ENCODE data around the gene MLANA.

The MLANA gene

GRCh38 chr9:5918460-5918859, 27.8 kb downstream of the MLANA start:
- Histone ChIP-seq H3K27ac (ENCODE audit: poor library complexity, severe bottlenecking) (no peak overlapping the region), H3K4me1 (ENCODE audit: insufficient read depth, poor library complexity, severe bottlenecking) (no peaks in the 10 kb centered on the region), H3K36me3 (ENCODE audit: low read depth) (peaks cover 15% of the 10 kb centered on the region), H3K27me3 (ENCODE audit: insufficient read depth, poor library complexity, severe bottlenecking) (no peaks in the 10 kb centered on the region), H3K4me3 (ENCODE audit: severe bottlenecking) (no peak overlapping the region), H3K9me3 (ENCODE audit: severe bottlenecking) (no peaks in the 10 kb centered on the region)
- TF ChIP-seq CTCF (IDR thresholded peaks at IDR 0.05; ENCODE audit: poor library complexity, severe bottlenecking), result no peak
- DNase-seq (ENCODE audit: low spot score) (no peak), ATAC-seq (ENCODE audit: low read depth) (no peak)

- Histone ChIP-seq H3K4me1 (ENCODE audit: insufficient read depth, poor library complexity, severe bottlenecking) (no peaks in the 10 kb centered on the region), H3K27me3 (ENCODE audit: insufficient read depth, poor library complexity, severe bottlenecking) (no peaks in the 10 kb centered on the region), H3K27ac (ENCODE audit: poor library complexity, severe bottlenecking) (no peak overlapping the region), H3K9me3 (ENCODE audit: severe bottlenecking) (no peaks in the 10 kb centered on the region), H3K36me3 (ENCODE audit: low read depth) (peaks cover 29% of the 10 kb centered on the region), H3K4me3 (ENCODE audit: severe bottlenecking) (no peak overlapping the region)
- TF ChIP-seq CTCF (IDR thresholded peaks at IDR 0.05; ENCODE audit: poor library complexity, severe bottlenecking), result no peak
- DNase-seq (ENCODE audit: low spot score) (no peak), ATAC-seq (ENCODE audit: low read depth) (no peak)
These were observed 30.2 kb downstream of the MLANA start for GRCh38 chr9:5920860-5921328.

- no peak for DNase-seq (ENCODE audit: low spot score)
- TF ChIP-seq CTCF (IDR thresholded peaks at IDR 0.05; ENCODE audit: poor library complexity, severe bottlenecking), result no peak
- ATAC-seq (ENCODE audit: low read depth), result no peak
These were observed 31.5 kb downstream of the MLANA start for GRCh38 chr9:5922192-5922591.

GRCh38 chr9:5931657-5932056, 41.0 kb downstream of the MLANA start:
- Histone ChIP-seq H3K9me3 (ENCODE audit: severe bottlenecking) (no peaks in the 10 kb centered on the region), H3K4me3 (ENCODE audit: severe bottlenecking) (no peak overlapping the region), H3K4me1 (ENCODE audit: insufficient read depth, poor library complexity, severe bottlenecking) (no peaks in the 10 kb centered on the region), H3K27me3 (ENCODE audit: insufficient read depth, poor library complexity, severe bottlenecking) (no peaks in the 10 kb centered on the region), H3K36me3 (ENCODE audit: low read depth) (peaks cover 13% of the 10 kb centered on the region; the same call in 1 of the 2 replicates), H3K27ac (ENCODE audit: poor library complexity, severe bottlenecking) (no peak overlapping the region)
- DNase-seq (ENCODE audit: low spot score), result no peak
- no peak for ATAC-seq (ENCODE audit: low read depth)
- no peak for TF ChIP-seq CTCF (IDR thresholded peaks at IDR 0.05; ENCODE audit: poor library complexity, severe bottlenecking)

More at GRCh38 chr9:5922192-5922591, 31.5 kb downstream of the MLANA start:
- Histone ChIP-seq H3K27me3 (ENCODE audit: insufficient read depth, poor library complexity, severe bottlenecking) (no peaks in the 10 kb centered on the region), H3K4me3 (ENCODE audit: severe bottlenecking) (no peak overlapping the region), H3K4me1 (ENCODE audit: insufficient read depth, poor library complexity, severe bottlenecking) (no peaks in the 10 kb centered on the region), H3K9me3 (ENCODE audit: severe bottlenecking) (no peaks in the 10 kb centered on the region), H3K36me3 (ENCODE audit: low read depth) (peaks cover 29% of the 10 kb centered on the region), H3K27ac (ENCODE audit: poor library complexity, severe bottlenecking) (no peak overlapping the region)

- ATAC-seq (ENCODE audit: low read depth) (no peak), DNase-seq (ENCODE audit: low spot score) (no peak)
- no peak for TF ChIP-seq CTCF (IDR thresholded peaks at IDR 0.05; ENCODE audit: poor library complexity, severe bottlenecking)
- no peaks in the 10 kb centered on the region for H3K4me1 ChIP-seq (ENCODE audit: insufficient read depth, poor library complexity, severe bottlenecking)
- H3K27ac ChIP-seq (ENCODE audit: poor library complexity, severe bottlenecking), result no peak overlapping the region
- no peaks in the 10 kb centered on the region for H3K9me3 ChIP-seq (ENCODE audit: severe bottlenecking)
- peaks cover 4% of the 10 kb centered on the region; the same call in 1 of the 2 replicates for H3K36me3 ChIP-seq (ENCODE audit: low read depth)
- H3K27me3 ChIP-seq (ENCODE audit: insufficient read depth, poor library complexity, severe bottlenecking), result no peaks in the 10 kb centered on the region
- H3K4me3 ChIP-seq (ENCODE audit: severe bottlenecking), result no peak overlapping the region
These were observed 47.8 kb downstream of the MLANA start for GRCh38 chr9:5938449-5938848.

Data from RWPE2 (cell line).